ENCODE data around the gene SOBP. TPM values are rescaled to one million over a fixed set of nuclear protein-coding genes. Genes with fewer than 3 reads are reported as not detected.

SOBP gene
- total RNA-seq, 2 donors from 2014 or later: 1.5 to 1.9 TPM

- Histone ChIP-seq H3K27me3 (ENCODE audit: control insufficient read depth, insufficient read depth, low read length, poor library complexity, severe bottlenecking) (no peaks in the 10 kb centered on the region), H3K27ac (ENCODE audit: low read depth, low read length) (peak overlapping the region; percentile 81), H3K36me3 (ENCODE audit: control insufficient read depth, insufficient read depth, low read length) (no peaks in the 10 kb centered on the region), H3K9me3 (ENCODE audit: control insufficient read depth, low read length) (no peaks in the 10 kb centered on the region), H3K4me3 (ENCODE audit: low read length) (no peak overlapping the region), H3K4me1 (ENCODE audit: control insufficient read depth, insufficient read depth, low read length) (no peaks in the 10 kb centered on the region), H3K9ac (ENCODE audit: extremely low read depth, low read length, poor library complexity, severe bottlenecking) (no peak overlapping the region)
- Mint-ChIP-seq H3K4me3 (no peak overlapping the region), H3K9me3 (no peaks in the 10 kb centered on the region), H3K36me3 (ENCODE audit: low read depth) (no peaks in the 10 kb centered on the region), H3K27ac (no peak overlapping the region), H3K27me3 (ENCODE audit: insufficient read depth) (peaks cover 2% of the 10 kb centered on the region), H3K4me1 (peaks cover 4% of the 10 kb centered on the region)
- no peak for DNase-seq
- TF ChIP-seq, protein P1, sequence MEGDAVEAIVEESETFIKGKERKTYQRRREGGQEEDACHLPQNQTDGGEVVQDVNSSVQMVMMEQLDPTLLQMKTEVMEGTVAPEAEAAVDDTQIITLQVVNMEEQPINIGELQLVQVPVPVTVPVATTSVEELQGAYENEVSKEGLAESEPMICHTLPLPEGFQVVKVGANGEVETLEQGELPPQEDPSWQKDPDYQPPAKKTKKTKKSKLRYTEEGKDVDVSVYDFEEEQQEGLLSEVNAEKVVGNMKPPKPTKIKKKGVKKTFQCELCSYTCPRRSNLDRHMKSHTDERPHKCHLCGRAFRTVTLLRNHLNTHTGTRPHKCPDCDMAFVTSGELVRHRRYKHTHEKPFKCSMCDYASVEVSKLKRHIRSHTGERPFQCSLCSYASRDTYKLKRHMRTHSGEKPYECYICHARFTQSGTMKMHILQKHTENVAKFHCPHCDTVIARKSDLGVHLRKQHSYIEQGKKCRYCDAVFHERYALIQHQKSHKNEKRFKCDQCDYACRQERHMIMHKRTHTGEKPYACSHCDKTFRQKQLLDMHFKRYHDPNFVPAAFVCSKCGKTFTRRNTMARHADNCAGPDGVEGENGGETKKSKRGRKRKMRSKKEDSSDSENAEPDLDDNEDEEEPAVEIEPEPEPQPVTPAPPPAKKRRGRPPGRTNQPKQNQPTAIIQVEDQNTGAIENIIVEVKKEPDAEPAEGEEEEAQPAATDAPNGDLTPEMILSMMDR (conservative IDR thresholded peaks at IDR 0.05): no peak
These were observed 66.2 kb downstream of the SOBP start for GRCh38 chr6:107556082-107556481.

DNA sequence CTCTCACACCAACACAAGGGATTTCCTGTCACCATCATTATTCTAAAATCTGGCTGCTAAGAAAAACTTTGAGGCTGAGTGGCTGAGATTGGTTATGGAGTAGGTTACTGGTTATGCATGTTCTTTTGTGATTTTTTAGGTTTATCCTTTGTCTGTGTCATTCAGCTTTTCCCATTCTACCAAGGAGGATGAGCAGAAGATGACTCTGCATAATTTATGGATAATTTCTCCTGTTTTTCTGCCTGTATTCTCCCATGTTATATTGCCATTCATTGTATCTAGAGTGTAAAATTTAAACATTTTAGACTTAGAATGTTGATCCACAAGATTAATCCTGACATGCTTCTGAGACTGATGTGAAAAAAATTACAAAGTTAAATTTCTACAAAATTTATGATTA lies 67.8 kb downstream of the SOBP start:
- Histone ChIP-seq H3K27me3 (ENCODE audit: control insufficient read depth, insufficient read depth, low read length, poor library complexity, severe bottlenecking) (no peaks in the 10 kb centered on the region), H3K27ac (ENCODE audit: low read depth, low read length) (no peak overlapping the region), H3K9me3 (ENCODE audit: control insufficient read depth, low read length) (no peaks in the 10 kb centered on the region), H3K9ac (ENCODE audit: extremely low read depth, low read length, poor library complexity, severe bottlenecking) (no peak overlapping the region), H3K36me3 (ENCODE audit: control insufficient read depth, insufficient read depth, low read length) (no peaks in the 10 kb centered on the region), H3K4me1 (ENCODE audit: control insufficient read depth, insufficient read depth, low read length) (no peaks in the 10 kb centered on the region), H3K4me3 (ENCODE audit: low read length) (no peak overlapping the region)
- Mint-ChIP-seq H3K36me3 (ENCODE audit: low read depth) (no peaks in the 10 kb centered on the region), H3K4me3 (no peak overlapping the region), H3K4me1 (peaks cover 5% of the 10 kb centered on the region), H3K27me3 (ENCODE audit: insufficient read depth) (no peaks in the 10 kb centered on the region), H3K27ac (no peak overlapping the region), H3K9me3 (no peaks in the 10 kb centered on the region)
- TF ChIP-seq, protein P1 (conservative IDR thresholded peaks at IDR 0.05): no peak
- no peak for DNase-seq

- no peak overlapping the region for H3K9ac ChIP-seq (ENCODE audit: extremely low read depth, low read length, poor library complexity, severe bottlenecking)
- Mint-ChIP-seq H3K27me3 (ENCODE audit: insufficient read depth) (no peaks in the 10 kb centered on the region), H3K4me1 (peaks cover 5% of the 10 kb centered on the region), H3K4me3 (no peak overlapping the region), H3K27ac (no peak overlapping the region), H3K36me3 (ENCODE audit: low read depth) (no peaks in the 10 kb centered on the region), H3K9me3 (no peaks in the 10 kb centered on the region)
- no peaks in the 10 kb centered on the region for H3K27me3 ChIP-seq (ENCODE audit: control insufficient read depth, insufficient read depth, low read length, poor library complexity, severe bottlenecking)
- TF ChIP-seq, protein P1 (conservative IDR thresholded peaks at IDR 0.05): no peak
- H3K9me3 ChIP-seq (ENCODE audit: control insufficient read depth, low read length): no peaks in the 10 kb centered on the region
- no peak overlapping the region for H3K4me3 ChIP-seq (ENCODE audit: low read length)
- H3K4me1 ChIP-seq (ENCODE audit: control insufficient read depth, insufficient read depth, low read length): no peaks in the 10 kb centered on the region
- WGBS, 2 experiments (ENCODE audit: insufficient coverage in 1 of 2, insufficient read length in 1 of 2): 92 to 100% methylated on average over 4 of the region's 4 CpGs
- DNase-seq: no peak
- H3K27ac ChIP-seq (ENCODE audit: low read depth, low read length): peak overlapping the region; percentile 28
- no peaks in the 10 kb centered on the region for H3K36me3 ChIP-seq (ENCODE audit: control insufficient read depth, insufficient read depth, low read length)
These were observed 70.7 kb downstream of the SOBP start for GRCh38 chr6:107560657-107561056.

Data from endodermal cell (in vitro differentiated cells).